PC-9 (cell line): ENCODE data around the gene PPM1N.

Source experiments
- EZH2 ChIP-seq: fragments of 200-600 bp; sonication (generic); IDR thresholded peaks from 2 replicates; pipeline ENCODE4 v1.8.0; 2017; ENCODE audit warnings: antibody characterized with exemption, low read depth
- TF ChIP-seq, protein P1 (sequence below): fragments of 200-600 bp; sonication (generic); conservative IDR thresholded peaks from 2 replicates; pipeline ENCODE4 v1.6.1; 2017; ENCODE audit warnings: mixed run types, antibody characterized with exemption, mild to moderate bottlenecking, moderate library complexity

DNA sequence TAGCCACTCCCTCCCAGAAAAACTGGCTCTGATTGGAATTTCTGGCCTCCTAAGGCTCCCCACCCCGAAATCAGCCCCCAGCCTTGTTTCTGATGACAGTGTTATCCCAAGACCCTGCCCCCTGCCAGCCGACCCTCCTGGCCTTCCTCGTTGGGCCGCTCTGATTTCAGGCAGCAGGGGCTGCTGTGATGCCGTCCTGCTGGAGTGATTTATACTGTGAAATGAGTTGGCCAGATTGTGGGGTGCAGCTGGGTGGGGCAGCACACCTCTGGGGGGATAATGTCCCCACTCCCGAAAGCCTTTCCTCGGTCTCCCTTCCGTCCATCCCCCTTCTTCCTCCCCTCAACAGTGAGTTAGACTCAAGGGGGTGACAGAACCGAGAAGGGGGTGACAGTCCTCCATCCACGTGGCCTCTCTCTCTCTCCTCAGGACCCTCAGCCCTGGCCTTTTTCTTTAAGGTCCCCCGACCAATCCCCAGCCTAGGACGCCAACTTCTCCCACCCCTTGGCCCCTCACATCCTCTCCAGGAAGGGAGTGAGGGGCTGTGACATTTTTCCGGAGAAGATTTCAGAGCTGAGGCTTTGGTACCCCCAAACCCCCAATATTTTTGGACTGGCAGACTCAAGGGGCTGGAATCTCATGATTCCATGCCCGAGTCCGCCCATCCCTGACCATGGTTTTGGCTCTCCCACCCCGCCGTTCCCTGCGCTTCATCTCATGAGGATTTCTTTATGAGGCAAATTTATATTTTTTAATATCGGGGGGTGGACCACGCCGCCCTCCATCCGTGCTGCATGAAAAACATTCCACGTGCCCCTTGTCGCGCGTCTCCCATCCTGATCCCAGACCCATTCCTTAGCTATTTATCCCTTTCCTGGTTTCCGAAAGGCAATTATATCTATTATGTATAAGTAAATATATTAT lies 24.3 kb upstream of the PPM1N start:
- TF ChIP-seq, protein P1, sequence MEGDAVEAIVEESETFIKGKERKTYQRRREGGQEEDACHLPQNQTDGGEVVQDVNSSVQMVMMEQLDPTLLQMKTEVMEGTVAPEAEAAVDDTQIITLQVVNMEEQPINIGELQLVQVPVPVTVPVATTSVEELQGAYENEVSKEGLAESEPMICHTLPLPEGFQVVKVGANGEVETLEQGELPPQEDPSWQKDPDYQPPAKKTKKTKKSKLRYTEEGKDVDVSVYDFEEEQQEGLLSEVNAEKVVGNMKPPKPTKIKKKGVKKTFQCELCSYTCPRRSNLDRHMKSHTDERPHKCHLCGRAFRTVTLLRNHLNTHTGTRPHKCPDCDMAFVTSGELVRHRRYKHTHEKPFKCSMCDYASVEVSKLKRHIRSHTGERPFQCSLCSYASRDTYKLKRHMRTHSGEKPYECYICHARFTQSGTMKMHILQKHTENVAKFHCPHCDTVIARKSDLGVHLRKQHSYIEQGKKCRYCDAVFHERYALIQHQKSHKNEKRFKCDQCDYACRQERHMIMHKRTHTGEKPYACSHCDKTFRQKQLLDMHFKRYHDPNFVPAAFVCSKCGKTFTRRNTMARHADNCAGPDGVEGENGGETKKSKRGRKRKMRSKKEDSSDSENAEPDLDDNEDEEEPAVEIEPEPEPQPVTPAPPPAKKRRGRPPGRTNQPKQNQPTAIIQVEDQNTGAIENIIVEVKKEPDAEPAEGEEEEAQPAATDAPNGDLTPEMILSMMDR: no peak
- no peak for TF ChIP-seq EZH2
